Left renal cortex interstitium (tissue), 4 donors: Measurements from ENCODE around the gene PPFIBP2. TPM values are rescaled to one million over a fixed set of nuclear protein-coding genes. Genes with fewer than 3 reads are reported as not detected.

ENCODE experiments used
- DNase-seq, 4 donors: peaks; one replicate each; pipeline ENCODE4 v3.0.0-alpha.2; 2013; ENCODE audit warnings: low read depth in 4 of 4, low spot score in 2 of 4, missing footprints in 1 of 4
- polyA plus RNA-seq, 4 donors: library from polyadenylated mRNA; unstranded; fragments of 120-200 nt; gene quantifications; one replicate each; pipeline ENCODE4 v1.2.1, GENCODE V29; 2013; ENCODE audit not compliant: insufficient read length in 4 of 4

PPFIBP2 gene
- polyA plus RNA-seq, 4 donors, result 38.2 to 73.3 (median 61.1) TPM

GRCh38 chr11:7524462-7525235 lies 10.8 kb downstream of the PPFIBP2 start:
- DNase-seq, result no peak

DNA sequence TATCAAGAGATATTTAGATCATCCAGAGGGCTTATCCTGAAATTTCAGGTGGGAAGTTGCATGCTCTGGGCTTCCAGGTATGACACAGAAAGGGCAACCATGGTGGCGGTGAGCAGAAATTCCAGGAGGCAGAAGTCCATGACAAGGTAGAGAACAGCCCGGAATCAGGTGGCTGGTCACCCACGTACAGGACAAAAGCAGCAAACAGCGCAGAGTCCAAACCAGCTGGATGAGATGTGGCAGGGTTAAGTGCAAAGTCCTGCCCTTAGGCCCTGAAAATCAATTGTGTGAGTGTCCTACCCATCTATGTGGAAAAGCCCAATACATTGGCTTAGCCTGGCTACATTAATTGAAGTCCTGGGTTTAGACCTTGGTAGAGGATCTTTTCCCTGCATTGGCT lies 11.6 kb downstream of the PPFIBP2 start:
- DNase-seq, result no peak

GRCh38 chr11:7527029-7527428 lies 13.2 kb downstream of the PPFIBP2 start:
- no peak for DNase-seq

DNA sequence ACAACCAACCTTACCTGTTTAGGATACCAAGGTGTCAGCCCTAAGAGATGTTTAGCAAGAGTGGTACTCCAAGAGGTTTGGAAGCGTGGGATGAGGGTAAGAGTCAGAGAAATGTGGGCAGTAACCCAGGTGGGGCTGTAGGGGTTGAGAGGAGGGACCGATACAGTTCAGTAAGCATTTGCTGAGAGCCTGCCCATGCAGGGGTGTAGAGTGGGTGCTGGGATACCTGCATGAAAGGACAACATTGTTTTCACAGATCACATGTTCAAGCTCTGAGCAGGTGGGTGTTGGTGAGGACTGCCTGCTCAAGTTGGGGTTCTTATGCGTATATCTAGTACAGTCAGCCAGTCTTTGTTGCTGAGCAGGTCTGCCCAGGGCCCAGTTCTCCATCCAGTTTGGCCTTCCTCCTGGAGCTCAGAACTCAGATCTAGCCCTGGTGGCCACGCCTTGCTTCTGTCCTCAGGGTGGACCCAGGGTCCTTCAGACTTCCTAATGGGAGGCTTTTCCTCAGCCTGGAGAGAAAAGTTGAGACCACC lies 14.8 kb downstream of the PPFIBP2 start:
- no peak for DNase-seq

DNA sequence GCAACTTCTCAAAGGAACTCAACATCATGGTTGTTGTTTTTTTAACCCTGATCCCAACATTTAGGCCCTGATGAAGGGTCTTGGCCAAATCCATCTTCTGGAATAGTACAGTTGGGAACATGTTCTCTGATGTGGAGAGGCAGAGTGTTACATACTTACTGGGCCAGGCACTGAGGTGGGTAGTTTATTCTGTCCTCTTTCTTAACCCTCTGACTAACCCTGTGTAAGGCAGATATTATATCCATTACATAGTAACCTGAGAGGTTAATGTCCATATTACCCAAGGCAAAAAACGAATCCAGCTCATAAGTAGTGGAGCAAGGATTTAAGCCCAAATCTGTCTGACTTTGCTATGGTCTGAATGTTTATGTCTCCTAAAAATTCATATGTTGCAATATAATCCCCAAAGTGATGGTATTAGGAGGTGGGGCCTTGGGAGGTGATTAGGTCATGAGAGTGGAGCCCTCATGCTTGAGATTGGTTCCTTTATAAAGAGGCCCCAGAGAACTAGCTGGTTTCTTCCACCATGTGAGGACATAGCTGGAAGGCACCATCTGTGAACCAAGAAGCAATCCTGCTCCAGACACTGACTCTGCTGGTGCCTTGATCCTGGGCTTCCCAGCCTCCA lies 16.3 kb downstream of the PPFIBP2 start:
- no peak for DNase-seq

- DNase-seq, result no peak
Measured at GRCh38 chr11:7531011-7531410, 17.2 kb downstream of the PPFIBP2 start.

DNA sequence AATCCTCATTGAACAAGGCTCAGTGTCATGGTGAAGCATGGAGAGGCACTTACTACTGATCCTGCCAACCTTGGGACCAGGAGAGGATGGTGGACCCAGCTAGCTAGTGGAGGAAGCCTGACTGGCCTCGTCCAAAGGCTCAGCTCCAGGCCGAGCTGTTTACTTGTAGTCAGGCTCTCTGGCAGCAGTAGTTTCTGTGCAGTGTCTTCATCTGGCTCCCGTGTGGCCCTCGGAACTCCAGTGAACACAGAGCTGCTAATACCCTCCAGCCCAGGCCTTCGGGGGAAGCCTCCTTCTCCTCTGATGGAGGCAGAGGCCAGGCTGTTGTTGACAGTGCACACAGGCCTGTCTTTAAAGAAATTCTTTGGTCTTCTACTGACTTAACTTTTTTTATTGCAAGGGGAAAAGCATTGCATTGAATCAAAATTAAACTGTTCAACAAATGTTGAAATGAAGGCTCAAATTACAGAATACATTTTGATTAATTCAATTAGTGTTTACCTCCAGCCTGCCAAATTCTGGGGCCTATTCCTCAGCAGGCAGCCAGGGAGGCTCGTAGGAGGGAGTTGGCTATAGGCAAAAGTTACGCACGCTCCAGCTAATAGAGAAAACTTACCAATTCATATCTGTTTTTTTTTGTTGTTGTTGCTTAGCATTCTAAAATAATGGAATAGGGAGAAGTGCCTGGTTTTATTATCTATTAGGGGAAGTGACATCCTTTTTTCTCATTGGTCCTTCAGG lies 18.8 kb downstream of the PPFIBP2 start:
- DNase-seq, result no peak

DNA sequence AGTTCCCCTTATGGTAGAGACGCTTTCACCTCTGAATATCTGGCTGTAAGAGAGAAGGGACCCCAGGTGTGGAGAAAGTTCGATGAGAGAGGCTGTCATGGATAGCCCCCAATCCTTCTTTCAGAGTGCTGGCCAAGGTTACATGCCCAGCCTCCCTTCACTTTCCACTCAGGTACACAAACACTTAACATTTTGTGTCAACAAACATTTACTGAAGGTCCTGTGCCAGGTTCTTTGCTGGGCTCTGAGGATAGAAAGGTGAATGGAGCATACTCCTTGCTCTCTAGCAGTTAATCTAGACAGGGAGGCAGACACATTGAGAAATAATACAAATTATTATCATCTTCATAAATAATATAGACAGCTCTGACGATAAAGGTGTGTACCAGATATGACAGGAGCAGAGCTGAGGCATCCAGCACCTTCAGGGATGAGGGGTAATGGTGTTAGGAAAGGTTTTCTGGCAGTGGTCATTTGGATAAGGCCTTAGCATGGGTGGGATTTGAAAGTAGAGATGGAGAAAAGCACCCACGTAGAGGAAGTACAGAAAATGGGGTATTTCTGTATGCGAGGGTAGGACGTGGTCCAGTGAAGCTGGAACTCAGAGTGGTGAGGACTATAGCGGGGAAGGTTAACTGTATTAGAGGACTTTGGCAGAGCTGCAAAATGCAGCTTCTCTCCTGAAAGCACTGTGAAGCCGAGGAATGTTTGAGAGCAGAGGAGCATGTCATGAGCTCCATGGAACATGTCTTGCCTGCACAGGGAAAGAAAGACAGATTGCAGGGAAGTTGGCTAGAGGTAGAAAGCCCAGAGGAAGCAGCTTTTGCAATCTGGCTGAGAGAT lies 19.6 kb downstream of the PPFIBP2 start:
- no peak for DNase-seq

- no peak for DNase-seq
Measured at GRCh38 chr11:7534042-7534378, 20.2 kb downstream of the PPFIBP2 start.

DNA sequence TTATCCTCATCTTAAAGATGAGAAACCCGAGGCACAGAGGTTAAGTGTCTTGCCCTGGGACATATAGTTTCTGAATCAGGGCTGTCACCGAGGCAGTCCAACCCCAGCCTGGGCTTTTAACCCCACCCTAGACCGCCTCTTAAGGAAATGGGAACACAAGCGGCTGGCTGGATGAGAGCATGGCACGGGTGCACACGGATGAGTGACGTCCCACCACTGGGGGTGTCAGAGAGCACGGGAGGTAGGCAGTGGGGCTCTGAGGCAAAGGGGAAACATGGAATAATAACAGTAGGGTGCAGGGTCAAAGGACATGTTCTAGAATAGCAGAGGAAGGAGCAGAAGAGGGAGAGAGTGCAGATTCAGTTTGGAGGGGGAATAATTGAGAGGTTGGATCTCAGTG lies 22.3 kb downstream of the PPFIBP2 start:
- DNase-seq, result no peak

GRCh38 chr11:7537265-7537664 lies 23.5 kb downstream of the PPFIBP2 start:
- no peak for DNase-seq

DNA sequence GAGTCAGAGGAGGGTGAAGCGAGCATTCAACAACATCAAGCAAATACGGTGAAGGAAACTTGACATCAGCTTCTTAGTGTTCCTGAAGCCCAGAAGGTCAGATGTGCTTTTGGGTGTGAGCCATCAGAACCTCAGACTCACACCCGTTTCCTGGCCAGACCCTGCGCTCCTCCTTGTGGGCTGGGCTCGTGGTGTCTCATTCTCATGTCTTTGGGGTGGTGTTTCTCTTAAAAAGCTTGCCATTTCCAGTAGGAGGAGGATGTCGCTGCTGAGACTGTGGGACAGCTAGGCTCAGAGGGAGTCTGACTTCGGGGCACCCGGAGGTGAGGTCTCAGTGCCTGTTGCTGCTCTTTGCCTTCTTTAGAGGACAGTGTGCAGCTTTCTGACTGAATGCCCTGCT lies 24.2 kb downstream of the PPFIBP2 start:
- DNase-seq, result no peak

DNA sequence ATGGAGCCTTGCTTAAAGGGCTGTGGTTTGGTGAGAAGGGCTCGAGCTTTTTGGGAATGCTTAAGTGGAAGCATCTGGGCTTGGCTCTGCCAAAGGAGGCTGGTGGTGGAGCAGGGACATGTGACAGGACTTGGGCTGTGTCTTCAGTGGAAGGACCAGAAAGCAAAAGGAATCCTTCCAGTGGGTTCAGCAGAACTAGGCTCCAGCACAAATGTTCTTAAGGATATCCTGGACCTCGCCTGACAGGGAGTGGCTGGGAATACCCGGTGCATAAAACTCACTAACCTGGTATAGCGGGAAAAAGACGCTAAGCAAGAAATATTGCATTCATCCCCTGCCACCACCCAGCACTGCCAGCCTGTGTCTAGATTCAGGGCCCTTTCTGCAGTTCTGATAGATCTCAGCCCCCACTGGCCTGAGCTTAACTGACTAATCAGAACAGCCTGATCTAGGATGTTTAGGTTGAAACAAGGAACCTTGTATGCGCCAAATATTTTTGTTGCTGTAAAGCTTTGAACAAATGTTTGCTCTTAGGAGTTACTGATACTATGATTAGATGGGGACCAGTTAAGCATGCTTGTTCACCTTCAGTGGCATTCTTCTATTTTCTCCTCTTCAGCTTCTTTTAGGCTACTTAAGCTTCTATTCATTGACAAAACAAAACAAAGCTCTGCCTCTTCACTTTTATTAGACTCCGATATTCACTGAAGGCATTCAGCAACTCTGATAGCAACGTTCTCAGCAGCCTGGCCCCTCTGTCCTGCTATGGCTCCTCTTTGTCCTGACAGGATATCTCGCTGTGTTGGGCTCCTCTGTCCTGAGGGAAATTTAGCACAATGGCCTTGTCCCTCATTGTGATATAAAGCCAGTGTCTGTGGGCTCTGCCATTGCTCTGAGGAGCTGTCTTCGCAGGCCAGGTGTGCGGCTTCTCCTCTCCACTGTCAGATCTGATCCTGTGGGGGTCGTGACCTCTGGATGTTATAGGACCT lies 25.0 kb downstream of the PPFIBP2 start:
- DNase-seq, result no peak

DNA sequence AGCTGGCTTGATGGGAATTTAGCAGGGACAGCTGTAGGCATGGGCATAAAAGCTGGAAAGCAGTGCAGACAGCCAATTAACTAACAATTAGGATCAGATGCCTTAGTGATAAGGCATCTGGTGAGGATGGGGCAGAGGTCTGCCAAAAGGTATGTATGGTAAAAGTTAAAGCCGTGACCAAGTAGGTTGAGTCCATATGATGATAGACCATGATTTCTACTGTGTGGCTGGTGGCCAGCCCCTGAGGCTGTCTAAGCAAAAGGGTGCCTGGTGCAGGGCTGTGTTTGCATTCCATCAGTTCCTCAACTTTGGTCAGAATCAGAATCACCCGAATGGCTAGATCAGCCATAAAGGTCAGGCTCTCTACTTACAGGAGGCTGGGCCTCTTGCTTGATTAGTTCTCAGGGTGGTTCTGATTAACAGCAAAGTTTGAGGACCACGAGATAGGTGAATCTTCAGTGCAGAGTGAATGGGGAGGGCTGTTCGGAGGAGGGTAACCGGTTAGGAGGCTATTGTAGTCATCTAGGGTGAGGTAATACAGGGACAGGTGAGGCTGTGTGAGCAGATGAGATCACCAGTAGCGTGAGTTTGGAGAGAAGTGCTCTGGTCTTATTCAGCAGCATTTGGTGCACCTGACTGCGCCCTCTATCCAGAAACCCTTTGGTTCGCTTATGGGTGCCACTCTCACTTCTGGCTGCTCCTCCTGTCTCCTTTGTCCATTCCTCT lies 27.2 kb downstream of the PPFIBP2 start:
- DNase-seq, result no peak

GRCh38 chr11:7543302-7543701 lies 29.5 kb downstream of the PPFIBP2 start:
- DNase-seq, result no peak

GRCh38 chr11:7544021-7544420 lies 30.2 kb downstream of the PPFIBP2 start:
- DNase-seq, result no peak

GRCh38 chr11:7545611-7546010 lies 31.8 kb downstream of the PPFIBP2 start:
- DNase-seq, result no peak

DNA sequence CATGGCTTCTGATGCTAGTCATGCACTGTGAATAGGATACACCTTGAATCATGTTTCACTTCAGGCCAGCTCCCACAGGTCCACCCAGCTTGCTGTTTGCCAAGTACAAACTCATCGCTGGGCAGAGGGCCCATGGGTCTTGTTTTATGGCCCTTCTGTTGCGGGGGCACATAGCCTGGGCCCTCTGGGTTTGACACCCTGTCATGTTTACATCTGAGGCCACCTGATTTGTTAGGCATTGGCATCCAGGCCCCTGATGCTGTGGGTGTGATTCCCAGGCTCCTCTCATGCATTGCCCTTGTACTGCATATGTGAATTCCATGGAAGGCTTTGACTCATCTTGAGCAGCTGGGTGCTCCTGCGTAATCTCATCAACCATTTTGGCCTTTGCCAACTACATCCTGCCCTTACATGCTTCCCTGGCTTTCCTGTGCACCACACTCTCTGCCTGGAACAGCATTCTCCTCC lies 32.6 kb downstream of the PPFIBP2 start:
- no peak for DNase-seq

DNA sequence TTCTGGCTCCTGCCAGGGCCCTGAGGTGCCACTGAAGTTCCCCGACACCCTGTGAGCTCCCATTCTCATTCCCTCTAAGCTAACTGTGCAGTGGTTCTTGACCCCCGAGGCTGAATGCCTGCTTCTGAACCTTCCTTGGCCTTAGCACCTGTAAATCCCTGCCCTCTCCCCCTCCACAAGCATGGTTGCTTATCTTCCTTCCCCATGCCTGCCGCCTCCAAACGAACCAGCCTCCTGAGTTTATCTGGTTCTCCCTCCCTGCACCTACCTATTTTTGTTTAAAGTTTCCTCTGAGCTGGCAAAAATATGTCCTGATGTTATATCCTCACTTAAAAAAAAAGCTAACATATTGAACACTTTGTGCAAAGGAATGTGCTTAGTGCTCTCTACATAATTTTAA lies 33.9 kb downstream of the PPFIBP2 start:
- no peak for DNase-seq
